Measurements from ENCODE around the gene MYL10.

Gene MYL10

GRCh38 chr7:101629171-101629570, at the start of gene MYL10:
TSS of gene MYL10 (minus strand) at chr7:101629296. CDS start at chr7:101629118, 178 bp downstream.
- no peak for DNase-seq (ENCODE audit: low read depth)
- no peak for TF ChIP-seq POLR2A (IDR thresholded peaks at IDR 0.05; ENCODE audit: extremely low read depth, insufficient read length)
- TF ChIP-seq CTCF (IDR thresholded peaks at IDR 0.05; ENCODE audit: low read depth, low read length), result no peak
- TF ChIP-seq MYC (IDR thresholded peaks at IDR 0.05; ENCODE audit: low read depth, low read length), result no peak
- no peak for TF ChIP-seq MAX (IDR thresholded peaks at IDR 0.05; ENCODE audit: low read depth, low read length)
- no peak within 1 kb of the TSS for H3K4me3 ChIP-seq (ENCODE audit: low read depth, low read length)

GRCh38 chr7:101678658-101679057, 49.6 kb upstream of the MYL10 start:
- TF ChIP-seq MYC (IDR thresholded peaks at IDR 0.05; ENCODE audit: low read depth, low read length) (no peak), CTCF (IDR thresholded peaks at IDR 0.05; ENCODE audit: low read depth, low read length) (no peak), MAX (IDR thresholded peaks at IDR 0.05; ENCODE audit: low read depth, low read length) (no peak), POLR2A (IDR thresholded peaks at IDR 0.05; ENCODE audit: extremely low read depth, insufficient read length) (no peak)
- DNase-seq (ENCODE audit: low read depth), result no peak

GRCh38 chr7:101677797-101678479, 48.8 kb upstream of the MYL10 start:
- no peak for TF ChIP-seq MAX (IDR thresholded peaks at IDR 0.05; ENCODE audit: low read depth, low read length)
- no peak for TF ChIP-seq MYC (IDR thresholded peaks at IDR 0.05; ENCODE audit: low read depth, low read length)
- no peak for TF ChIP-seq POLR2A (IDR thresholded peaks at IDR 0.05; ENCODE audit: extremely low read depth, insufficient read length)
- TF ChIP-seq CTCF (IDR thresholded peaks at IDR 0.05; ENCODE audit: low read depth, low read length), result no peak
- peak; percentile 70 for DNase-seq (ENCODE audit: low read depth)
- H3K4me3 ChIP-seq (ENCODE audit: low read depth, low read length), result no peak overlapping the region

More at GRCh38 chr7:101678658-101679057, 49.6 kb upstream of the MYL10 start:
- no peak overlapping the region for H3K4me3 ChIP-seq (ENCODE audit: low read depth, low read length)

- TF ChIP-seq MYC (IDR thresholded peaks at IDR 0.05; ENCODE audit: low read depth, low read length) (no peak), MAX (IDR thresholded peaks at IDR 0.05; ENCODE audit: low read depth, low read length) (no peak), POLR2A (IDR thresholded peaks at IDR 0.05; ENCODE audit: extremely low read depth, insufficient read length) (no peak), CTCF (IDR thresholded peaks at IDR 0.05; ENCODE audit: low read depth, low read length) (no peak)
- H3K4me3 ChIP-seq (ENCODE audit: low read depth, low read length), result no peak overlapping the region
- DNase-seq (ENCODE audit: low read depth), result no peak
These were observed 48.3 kb upstream of the MYL10 start for GRCh38 chr7:101677391-101677790.

- TF ChIP-seq CTCF (IDR thresholded peaks at IDR 0.05; ENCODE audit: low read depth, low read length) (no peak), MAX (IDR thresholded peaks at IDR 0.05; ENCODE audit: low read depth, low read length) (no peak), POLR2A (IDR thresholded peaks at IDR 0.05; ENCODE audit: extremely low read depth, insufficient read length) (no peak), MYC (IDR thresholded peaks at IDR 0.05; ENCODE audit: low read depth, low read length) (no peak)
- H3K4me3 ChIP-seq (ENCODE audit: low read depth, low read length), result no peak overlapping the region
- DNase-seq (ENCODE audit: low read depth), result peak; percentile 65
These were observed 47.9 kb upstream of the MYL10 start for GRCh38 chr7:101676956-101677355.

Data from NB4 (cell line).